Adrenal gland (tissue), 5 donors: ENCODE results near the gene TMEM255B.

ENCODE experiments used
- CTCF ChIP-seq, 6 experiments: fragments of 450-650 bp in 4 of 6; fragments of 200-600 bp in 2 of 6; sonication (generic) in 1 of 6; IDR thresholded peaks; 1 replicate in 5 of 6; 2 replicates in 1 of 6; pipeline versions ENCODE4 v1.5.1 to v1.8.0; 2016 to 2021; ENCODE audit warnings: antibody characterized with exemption in 6 of 6, mild to moderate bottlenecking in 2 of 6, moderate library complexity in 1 of 6
- POLR2A ChIP-seq, 2 donors: fragments of 450-650 bp; IDR thresholded peaks; one replicate each; pipeline ENCODE4 v1.6.1; 2017; ENCODE audit warnings: antibody characterized with exemption in 2 of 2, mild to moderate bottlenecking in 2 of 2, moderate library complexity in 1 of 2
- donor health status: DM: no; HTN: no; CAD: no.

GRCh38 chr13:113849981-113850721 is 91.1 kb downstream of the TMEM255B start:
- TF ChIP-seq CTCF (IDR thresholded peaks at IDR 0.05): no peak
- TF ChIP-seq POLR2A (IDR thresholded peaks at IDR 0.05): no peak
